Stimulated activated CD4-positive, alpha-beta T cell treated with anti-CD3 and anti-CD28 coated beads, TNF-alpha, amount 100 ng/mL, for 24 hours (primary cell): ENCODE measurements around the gene OR5H15.
"Not testable (repeated sequence)": the region's sequence is repeated elsewhere in the genome, so short reads cannot be mapped to it uniquely, and the experiment has no call there.

Experiments
- DNase-seq, 3 experiments: peaks; one replicate each; pipeline ENCODE4 v3.0.0-alpha.2; 2020; ENCODE audit warnings: low read depth in 3 of 3

Gene OR5H15

GRCh38 chr3:98166396-98166795 is at the start of gene OR5H15:
Gene OR5H15 (plus strand): TSS chr3:98166696. CDS start chr3:98168700, 2,004 bp downstream.
- DNase-seq: no peak

GRCh38 chr3:98130421-98130820 is 36.1 kb upstream of the OR5H15 start, which contains the start of gene OR5H1:
Gene OR5H1 (plus strand): TSS chr3:98130721. CDS start chr3:98132698, 1,977 bp downstream.
- DNase-seq: no peak

- no peak for DNase-seq
Measured at GRCh38 chr3:98136631-98137030, 29.9 kb upstream of the OR5H15 start.

GRCh38 chr3:98137826-98138557 is 28.5 kb upstream of the OR5H15 start:
- DNase-seq: not testable (repeated sequence)

GRCh38 chr3:98140531-98140930 is 26.0 kb upstream of the OR5H15 start:
- DNase-seq: no peak

GRCh38 chr3:98147179-98147578 is 19.3 kb upstream of the OR5H15 start, which contains the start of gene OR5H14:
Gene OR5H14 (plus strand): TSS chr3:98147479. CDS start chr3:98149386, 1,907 bp downstream.
- DNase-seq: no peak

GRCh38 chr3:98148751-98149150 is 17.7 kb upstream of the OR5H15 start:
- DNase-seq: no peak

- not testable (repeated sequence) for DNase-seq
Measured at GRCh38 chr3:98149456-98149855, 17.0 kb upstream of the OR5H15 start.

- DNase-seq: no peak
Measured at GRCh38 chr3:98151241-98151640, 15.3 kb upstream of the OR5H15 start.

GRCh38 chr3:98171071-98171470 is 4.6 kb downstream of the OR5H15 start:
- no peak for DNase-seq

- no peak for DNase-seq
Measured at GRCh38 chr3:98172621-98173020, 6.1 kb downstream of the OR5H15 start.

- DNase-seq: no peak
Measured at GRCh38 chr3:98180319-98180890, 13.9 kb downstream of the OR5H15 start.

- no peak for DNase-seq
Measured at GRCh38 chr3:98182196-98182595, 15.7 kb downstream of the OR5H15 start.

GRCh38 chr3:98185180-98185579 is 18.7 kb downstream of the OR5H15 start:
- no peak for DNase-seq

GRCh38 chr3:98188545-98188944 is 22.0 kb downstream of the OR5H15 start:
- no peak for DNase-seq

- DNase-seq: not testable (repeated sequence)
Measured at GRCh38 chr3:98190911-98191310, 24.4 kb downstream of the OR5H15 start.

- DNase-seq: not testable (repeated sequence)
Measured at GRCh38 chr3:98196293-98196692, 29.8 kb downstream of the OR5H15 start.

GRCh38 chr3:98199020-98199419 is 32.5 kb downstream of the OR5H15 start:
- DNase-seq: no peak

GRCh38 chr3:98209244-98209643 is 42.7 kb downstream of the OR5H15 start:
- no peak for DNase-seq

GRCh38 chr3:98213276-98213675 is 46.8 kb downstream of the OR5H15 start:
- DNase-seq: no peak

- DNase-seq: no peak
Measured at GRCh38 chr3:98215051-98215450, 48.6 kb downstream of the OR5H15 start.
